ENCODE results near the gene TRRAP.

DNA sequence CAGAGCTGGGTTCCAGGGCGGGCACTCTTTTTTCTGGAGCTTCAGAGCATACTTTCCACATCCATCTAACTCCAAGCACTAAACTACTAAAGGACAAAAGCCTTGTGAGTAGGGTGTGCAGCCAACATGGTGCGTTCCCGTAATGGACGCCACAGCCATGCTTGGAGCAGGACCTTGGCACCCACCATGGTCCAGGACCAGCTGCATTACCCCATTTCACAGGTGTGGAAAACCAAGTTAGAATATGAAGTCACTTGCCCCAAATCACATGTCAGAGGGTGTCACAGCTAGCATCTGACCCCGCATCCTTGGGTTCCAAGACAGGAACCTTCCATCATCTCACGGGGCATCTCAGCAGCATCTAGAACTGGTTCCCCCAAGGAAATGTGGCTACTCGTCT is 153.2 kb downstream of the TRRAP start:
- TF ChIP-seq, protein P1, sequence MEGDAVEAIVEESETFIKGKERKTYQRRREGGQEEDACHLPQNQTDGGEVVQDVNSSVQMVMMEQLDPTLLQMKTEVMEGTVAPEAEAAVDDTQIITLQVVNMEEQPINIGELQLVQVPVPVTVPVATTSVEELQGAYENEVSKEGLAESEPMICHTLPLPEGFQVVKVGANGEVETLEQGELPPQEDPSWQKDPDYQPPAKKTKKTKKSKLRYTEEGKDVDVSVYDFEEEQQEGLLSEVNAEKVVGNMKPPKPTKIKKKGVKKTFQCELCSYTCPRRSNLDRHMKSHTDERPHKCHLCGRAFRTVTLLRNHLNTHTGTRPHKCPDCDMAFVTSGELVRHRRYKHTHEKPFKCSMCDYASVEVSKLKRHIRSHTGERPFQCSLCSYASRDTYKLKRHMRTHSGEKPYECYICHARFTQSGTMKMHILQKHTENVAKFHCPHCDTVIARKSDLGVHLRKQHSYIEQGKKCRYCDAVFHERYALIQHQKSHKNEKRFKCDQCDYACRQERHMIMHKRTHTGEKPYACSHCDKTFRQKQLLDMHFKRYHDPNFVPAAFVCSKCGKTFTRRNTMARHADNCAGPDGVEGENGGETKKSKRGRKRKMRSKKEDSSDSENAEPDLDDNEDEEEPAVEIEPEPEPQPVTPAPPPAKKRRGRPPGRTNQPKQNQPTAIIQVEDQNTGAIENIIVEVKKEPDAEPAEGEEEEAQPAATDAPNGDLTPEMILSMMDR (IDR thresholded peaks at IDR 0.05) = no peak
- no peak for TF ChIP-seq POLR2A (IDR thresholded peaks at IDR 0.05)

Measured in body of pancreas (tissue), 4 donors.